ENCODE results near the gene KCNJ8.
"Not testable (repeated sequence)": the region's sequence is repeated elsewhere in the genome, so short reads cannot be mapped to it uniquely, and the experiment has no call there.

KCNJ8 gene

GRCh38 chr12:21786041-21786531 lies 11.6 kb upstream of the KCNJ8 start:
- TF ChIP-seq CTCF (conservative IDR thresholded peaks at IDR 0.05; ENCODE audit: control insufficient read depth, insufficient read depth, low read depth, low read length), result no peak
- H3K4me3 ChIP-seq (ENCODE audit: control insufficient read depth, low read depth, low read length), result no peak overlapping the region
- DNase-seq (ENCODE audit: low read depth), result no peak

GRCh38 chr12:21782723-21783122 lies 8.2 kb upstream of the KCNJ8 start:
- DNase-seq (ENCODE audit: low read depth); H3K4me3 ChIP-seq (ENCODE audit: control insufficient read depth, low read depth, low read length): not testable (repeated sequence)

- no peak overlapping the region for H3K4me3 ChIP-seq (ENCODE audit: control insufficient read depth, low read depth, low read length)
- TF ChIP-seq CTCF (conservative IDR thresholded peaks at IDR 0.05; ENCODE audit: control insufficient read depth, insufficient read depth, low read depth, low read length), result no peak
- peak; percentile 49 for DNase-seq (ENCODE audit: low read depth)
These were observed 6.3 kb upstream of the KCNJ8 start for GRCh38 chr12:21780786-21781185.

- DNase-seq (ENCODE audit: low read depth), result no peak
- TF ChIP-seq CTCF (conservative IDR thresholded peaks at IDR 0.05; ENCODE audit: control insufficient read depth, insufficient read depth, low read depth, low read length), result no peak
- no peak overlapping the region for H3K4me3 ChIP-seq (ENCODE audit: control insufficient read depth, low read depth, low read length)
These were observed 1.7 kb upstream of the KCNJ8 start for GRCh38 chr12:21776175-21776574.

GRCh38 chr12:21775133-21775820 lies 771 bp upstream of the KCNJ8 start:
- no peak for DNase-seq (ENCODE audit: low read depth)
- peak overlapping the region; percentile 65 for H3K4me3 ChIP-seq (ENCODE audit: control insufficient read depth, low read depth, low read length)

GRCh38 chr12:21773806-21774205 lies 700 bp downstream of the KCNJ8 start:
- peak overlapping the region; percentile 65 for H3K4me3 ChIP-seq (ENCODE audit: control insufficient read depth, low read depth, low read length)
- DNase-seq (ENCODE audit: low read depth), result peak; percentile 30
- TF ChIP-seq CTCF (conservative IDR thresholded peaks at IDR 0.05; ENCODE audit: control insufficient read depth, insufficient read depth, low read depth, low read length), result no peak

More at GRCh38 chr12:21775133-21775820, 771 bp upstream of the KCNJ8 start:
- TF ChIP-seq CTCF (conservative IDR thresholded peaks at IDR 0.05; ENCODE audit: control insufficient read depth, insufficient read depth, low read depth, low read length), result no peak

- peak; percentile 38 for TF ChIP-seq CTCF (conservative IDR thresholded peaks at IDR 0.05; ENCODE audit: control insufficient read depth, insufficient read depth, low read depth, low read length)
- DNase-seq (ENCODE audit: low read depth), result peak; percentile 44
- peak overlapping the region; percentile 65 for H3K4me3 ChIP-seq (ENCODE audit: control insufficient read depth, low read depth, low read length)
These were observed 1.2 kb downstream of the KCNJ8 start for GRCh38 chr12:21773263-21773741.
